Measurements from ENCODE around the gene CACNA1B.

Gene CACNA1B

GRCh38 chr9:137967280-137967953 lies 89.8 kb downstream of the CACNA1B start:
- no peak for DNase-seq (ENCODE audit: low read depth)

DNA sequence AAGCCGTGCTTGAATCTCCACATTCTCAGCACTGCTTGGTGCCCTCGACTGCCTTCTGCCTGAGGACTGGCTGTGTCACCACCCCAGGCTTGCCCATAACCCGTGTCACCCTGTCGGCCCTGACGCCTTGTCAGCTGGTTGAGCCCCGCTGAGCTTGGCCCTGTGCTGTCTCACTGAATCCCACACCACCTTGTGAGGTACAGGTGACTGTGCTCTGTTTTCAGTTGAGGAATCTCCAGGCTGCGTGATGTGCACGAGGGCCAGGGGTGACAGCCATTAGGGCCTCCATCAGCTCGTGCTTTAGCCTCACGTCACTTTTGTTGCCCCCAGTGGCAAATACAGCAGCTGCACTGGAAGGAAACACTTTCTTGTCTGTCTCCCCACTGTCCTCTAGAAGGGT lies 90.7 kb downstream of the CACNA1B start:
- no peak for DNase-seq (ENCODE audit: low read depth)

GRCh38 chr9:137969008-137969407 lies 91.4 kb downstream of the CACNA1B start:
- DNase-seq (ENCODE audit: low read depth): no peak

- DNase-seq (ENCODE audit: low read depth): no peak
Measured at GRCh38 chr9:137969685-137970084, 92.1 kb downstream of the CACNA1B start.

DNA sequence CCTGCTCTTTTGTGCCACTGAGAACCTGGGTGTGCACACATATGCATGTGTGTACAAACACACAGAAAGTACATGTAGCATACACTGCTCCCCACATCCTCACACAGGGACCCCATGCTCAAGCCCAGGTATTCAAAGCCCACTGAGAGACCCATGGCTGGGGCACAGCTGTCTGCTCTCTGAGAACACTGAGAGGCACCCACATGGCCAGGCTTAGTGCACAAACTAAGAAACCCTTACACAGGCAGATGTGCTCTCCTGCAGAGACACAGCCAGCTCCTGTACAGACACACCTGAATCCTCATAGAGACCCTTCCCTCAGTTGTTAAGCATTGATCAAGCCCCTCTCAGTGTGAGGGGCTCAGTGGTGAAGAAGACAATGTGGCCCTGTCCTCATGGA lies 92.5 kb downstream of the CACNA1B start:
- DNase-seq (ENCODE audit: low read depth): no peak

- DNase-seq (ENCODE audit: low read depth): no peak
Measured at GRCh38 chr9:137970686-137971476, 93.3 kb downstream of the CACNA1B start.

GRCh38 chr9:137971477-137972138 lies 94.0 kb downstream of the CACNA1B start:
- no peak for DNase-seq (ENCODE audit: low read depth)

- DNase-seq (ENCODE audit: low read depth): no peak
Measured at GRCh38 chr9:137972355-137972987, 94.9 kb downstream of the CACNA1B start.

DNA sequence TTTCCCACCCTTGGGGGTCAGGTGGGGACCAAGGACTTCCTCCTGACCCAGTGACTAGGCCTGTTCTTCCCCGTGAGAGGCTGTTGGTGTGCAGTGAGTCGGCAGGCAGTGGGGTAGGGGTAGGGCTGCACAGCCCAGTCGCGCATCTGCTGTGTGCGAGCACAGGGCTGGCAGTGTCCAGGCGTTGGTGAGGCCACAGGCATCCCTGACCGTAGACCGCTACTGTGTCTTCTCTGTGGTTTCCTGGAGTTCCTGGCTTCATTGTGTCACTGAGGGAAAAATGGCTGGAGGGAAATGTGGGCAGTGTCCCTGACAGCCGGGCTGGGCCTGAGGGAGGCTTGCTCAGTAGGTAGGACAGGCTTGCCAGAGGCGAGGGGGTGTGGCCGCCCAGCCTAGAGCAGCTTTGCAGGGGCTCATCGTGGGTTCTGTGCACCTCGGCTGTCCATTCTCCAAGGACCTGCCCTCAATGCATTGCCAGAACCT lies 95.4 kb downstream of the CACNA1B start:
- no peak for DNase-seq (ENCODE audit: low read depth)

- no peak for DNase-seq (ENCODE audit: low read depth)
Measured at GRCh38 chr9:137973829-137974416, 96.3 kb downstream of the CACNA1B start.

DNA sequence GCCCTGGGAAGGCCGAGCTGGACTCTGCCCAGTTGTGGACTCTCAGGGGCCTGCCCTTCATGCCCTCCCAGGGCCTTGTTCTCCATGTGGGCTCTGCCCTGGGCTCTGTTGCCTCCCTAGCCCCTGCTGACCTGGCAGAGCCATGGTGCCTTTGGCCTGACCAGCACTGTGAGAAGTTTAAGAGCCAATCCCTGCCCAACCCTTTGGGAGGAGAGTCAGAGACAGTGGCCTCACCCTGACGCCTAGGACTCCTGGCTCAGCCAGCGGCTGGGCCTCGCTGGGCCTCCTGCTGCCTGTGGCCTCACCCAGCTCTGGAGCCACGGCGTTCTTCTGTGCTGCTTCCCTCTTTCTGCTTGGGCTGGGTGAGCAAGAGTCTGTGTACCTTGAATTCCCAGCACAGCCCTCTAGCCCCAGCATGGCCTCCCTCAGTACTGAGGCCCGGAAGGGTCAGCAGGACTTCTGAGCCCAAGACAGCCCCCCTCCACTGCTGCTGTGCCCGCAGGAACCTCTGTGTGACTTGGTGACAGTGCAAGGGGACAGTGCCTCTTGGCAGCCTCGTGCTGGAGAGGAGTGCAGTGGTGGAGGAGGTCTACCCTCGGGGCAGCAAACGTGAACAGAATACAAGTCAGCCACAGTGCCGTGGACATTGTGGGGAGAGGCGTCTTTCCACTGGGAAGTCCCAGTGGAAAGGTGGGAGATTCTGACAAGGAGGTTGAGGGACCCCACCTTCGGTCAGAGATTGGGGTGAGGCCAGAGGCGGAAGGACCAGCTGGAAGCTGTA lies 97.4 kb downstream of the CACNA1B start:
- no peak for DNase-seq (ENCODE audit: low read depth)

DNA sequence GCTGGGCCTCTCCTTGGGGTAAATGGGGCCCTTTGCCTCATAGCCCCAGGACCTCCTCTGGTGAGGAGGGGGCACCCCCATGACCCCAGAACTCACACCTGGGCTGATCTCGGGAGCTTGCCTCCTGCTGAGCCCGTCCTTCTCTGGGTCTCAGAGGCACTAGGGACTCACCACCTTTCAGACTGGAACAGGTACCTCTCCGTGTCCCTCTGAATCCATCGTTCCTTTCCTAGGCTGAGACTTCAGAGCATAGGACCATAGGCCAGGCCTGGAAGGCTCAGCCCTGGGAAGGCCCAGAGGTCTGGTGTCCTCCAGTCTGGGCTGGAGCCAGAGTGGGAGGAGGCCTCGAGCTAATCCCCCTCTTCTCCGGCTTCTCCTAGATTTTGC lies 97.9 kb downstream of the CACNA1B start:
- DNase-seq (ENCODE audit: low read depth): no peak

- DNase-seq (ENCODE audit: low read depth): no peak
Measured at GRCh38 chr9:137975936-137976565, 98.5 kb downstream of the CACNA1B start.

- DNase-seq (ENCODE audit: low read depth): no peak
Measured at GRCh38 chr9:137977571-137978261, 100.1 kb downstream of the CACNA1B start.

DNA sequence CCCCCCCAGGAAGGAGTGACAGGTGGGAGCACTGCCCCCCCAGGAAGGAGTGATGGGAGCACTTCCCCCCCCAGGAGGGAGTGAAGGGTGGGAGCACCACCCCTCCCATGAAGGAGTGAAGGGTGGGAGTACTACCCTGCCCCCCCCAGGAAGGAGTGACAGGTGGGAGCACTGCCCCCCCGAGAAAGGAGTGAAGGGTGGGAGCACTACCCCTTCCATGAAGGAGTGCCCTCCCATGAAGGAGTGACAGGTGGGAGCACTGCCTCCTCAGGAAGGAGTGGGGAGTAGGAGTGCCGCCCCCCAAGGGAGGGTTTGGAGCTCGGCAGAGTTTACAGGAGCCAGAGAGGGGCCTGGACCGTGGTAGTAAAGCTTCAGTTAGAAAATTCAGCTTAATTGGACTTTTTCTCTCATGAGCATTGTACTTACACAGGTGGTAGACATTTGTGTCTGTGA lies 100.7 kb downstream of the CACNA1B start:
- no peak for DNase-seq (ENCODE audit: low read depth)

DNA sequence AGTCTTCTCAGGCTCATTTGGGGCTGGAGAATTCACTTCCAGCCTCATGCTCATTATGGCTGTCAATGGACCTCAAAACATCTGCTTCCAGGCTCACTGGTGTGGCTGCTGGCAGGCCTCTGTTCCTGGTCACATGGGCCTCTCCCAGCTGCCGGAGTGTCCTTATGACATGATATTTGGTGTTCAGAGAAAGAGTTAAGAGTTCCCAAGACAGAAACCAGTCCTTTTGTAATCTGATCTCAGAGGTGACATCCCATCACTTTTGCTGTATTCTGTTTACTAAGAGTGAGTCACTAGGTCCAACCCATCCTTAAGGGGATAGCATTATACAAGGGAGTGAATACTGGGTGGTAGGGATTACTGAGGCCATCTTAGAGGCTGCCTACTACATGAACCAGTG lies 104.6 kb downstream of the CACNA1B start:
- DNase-seq (ENCODE audit: low read depth): no peak

- no peak for DNase-seq (ENCODE audit: low read depth)
Measured at GRCh38 chr9:137984005-137984404, 106.4 kb downstream of the CACNA1B start.

GRCh38 chr9:137984520-137985257 lies 107.1 kb downstream of the CACNA1B start:
- DNase-seq (ENCODE audit: low read depth): no peak

GRCh38 chr9:137985637-137986071 lies 108.1 kb downstream of the CACNA1B start:
- DNase-seq (ENCODE audit: low read depth): no peak

Measured in non-pigmented ciliary epithelial cell (primary cell).